GM12873 (cell line): ENCODE measurements around the gene LTN1.

ENCODE experiments used
- CTCF ChIP-seq: IDR thresholded peaks from 2 replicates; pipeline ENCODE4 v1.5.1; 2012; ENCODE audit warnings: low read depth, mild to moderate bottlenecking, moderate library complexity, low read length, control low read depth; ENCODE audit not compliant: insufficient read depth; ENCODE audit errors: missing control alignments

LTN1 gene

GRCh38 chr21:29025328-29025713 is 32.6 kb upstream of the LTN1 start:
- TF ChIP-seq CTCF, result no peak

- no peak for TF ChIP-seq CTCF
These were observed 32.0 kb upstream of the LTN1 start, which contains the start of gene USP16 for GRCh38 chr21:29024474-29025327. USP16 (plus strand) TSS chr21:29024668; CDS start chr21:29027914, 3,246 bp downstream.

- no peak for TF ChIP-seq CTCF
These were observed 29.5 kb upstream of the LTN1 start for GRCh38 chr21:29022166-29022565.

GRCh38 chr21:29018540-29018939 is 25.9 kb upstream of the LTN1 start:
- no peak for TF ChIP-seq CTCF

- no peak for TF ChIP-seq CTCF
These were observed 25.1 kb upstream of the LTN1 start for GRCh38 chr21:29017639-29018237.

- TF ChIP-seq CTCF, result no peak
These were observed 15.7 kb upstream of the LTN1 start for GRCh38 chr21:29008367-29008766.

- TF ChIP-seq CTCF, result no peak
These were observed 15.1 kb upstream of the LTN1 start for GRCh38 chr21:29007810-29008209.
